T-helper 17 cell (primary cell): ENCODE results near the gene TLCD2. TPM values are rescaled to one million over a fixed set of nuclear protein-coding genes. Genes with fewer than 3 reads are reported as not detected.

Experiments used
- ATAC-seq: fragments of 150-1000 bp; cut with Tn5 transposase; 2 replicates; pipeline ENCODE4 v1.10.0; 2021; ENCODE audit warnings: mild to moderate bottlenecking, moderate library complexity
- DNase-seq, 3 donors: peaks; one replicate each; pipeline versions ENCODE4 v3.0.0 to v3.0.0-alpha.2; 2020 to 2021
- H3K9me3 ChIP-seq: one replicate; pipeline ENCODE4 v1.7.0; 2013; ENCODE audit warnings: low read length, mild to moderate bottlenecking; ENCODE audit not compliant: control insufficient read depth, poor library complexity, severe bottlenecking
- H3K27ac Mint-ChIP-seq: one replicate; pipeline ENCODE4 v1.8.0; 2022; ENCODE audit warnings: mild to moderate bottlenecking, moderate library complexity, mixed read lengths
- H3K27me3 Mint-ChIP-seq: one replicate; pipeline ENCODE4 v1.8.0; 2022; ENCODE audit warnings: mixed read lengths
- H3K36me3 Mint-ChIP-seq: one replicate; pipeline ENCODE4 v1.8.0; 2022; ENCODE audit warnings: low read depth, mixed read lengths
- H3K4me1 Mint-ChIP-seq: one replicate; pipeline ENCODE4 v1.8.0; 2022; ENCODE audit warnings: mild to moderate bottlenecking, mixed read lengths
- H3K4me3 Mint-ChIP-seq: one replicate; pipeline ENCODE4 v1.8.0; 2022; ENCODE audit warnings: mild to moderate bottlenecking, moderate library complexity, mixed read lengths
- total RNA-seq, 4 donors: library from RNA in 2 of 4; stranded (reverse) in 2 of 4; gene quantifications; one replicate each; pipeline ENCODE4 v1.2.3 and lab custom pipeline; 2022 to 2026

TLCD2 gene, protein sequence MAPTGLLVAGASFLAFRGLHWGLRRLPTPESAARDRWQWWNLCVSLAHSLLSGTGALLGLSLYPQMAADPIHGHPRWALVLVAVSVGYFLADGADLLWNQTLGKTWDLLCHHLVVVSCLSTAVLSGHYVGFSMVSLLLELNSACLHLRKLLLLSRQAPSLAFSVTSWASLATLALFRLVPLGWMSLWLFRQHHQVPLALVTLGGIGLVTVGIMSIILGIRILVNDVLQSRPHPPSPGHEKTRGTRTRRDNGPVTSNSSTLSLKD
- total RNA-seq (1 to 10 TPM in 1 of 2 donors, under 1 TPM in 1; 0.26 to 1.4 TPM), total RNA-seq (lab: John Stamatoyannopoulos, UW) (2.9 to 3.4 reads per million in 2 donors)

DNA sequence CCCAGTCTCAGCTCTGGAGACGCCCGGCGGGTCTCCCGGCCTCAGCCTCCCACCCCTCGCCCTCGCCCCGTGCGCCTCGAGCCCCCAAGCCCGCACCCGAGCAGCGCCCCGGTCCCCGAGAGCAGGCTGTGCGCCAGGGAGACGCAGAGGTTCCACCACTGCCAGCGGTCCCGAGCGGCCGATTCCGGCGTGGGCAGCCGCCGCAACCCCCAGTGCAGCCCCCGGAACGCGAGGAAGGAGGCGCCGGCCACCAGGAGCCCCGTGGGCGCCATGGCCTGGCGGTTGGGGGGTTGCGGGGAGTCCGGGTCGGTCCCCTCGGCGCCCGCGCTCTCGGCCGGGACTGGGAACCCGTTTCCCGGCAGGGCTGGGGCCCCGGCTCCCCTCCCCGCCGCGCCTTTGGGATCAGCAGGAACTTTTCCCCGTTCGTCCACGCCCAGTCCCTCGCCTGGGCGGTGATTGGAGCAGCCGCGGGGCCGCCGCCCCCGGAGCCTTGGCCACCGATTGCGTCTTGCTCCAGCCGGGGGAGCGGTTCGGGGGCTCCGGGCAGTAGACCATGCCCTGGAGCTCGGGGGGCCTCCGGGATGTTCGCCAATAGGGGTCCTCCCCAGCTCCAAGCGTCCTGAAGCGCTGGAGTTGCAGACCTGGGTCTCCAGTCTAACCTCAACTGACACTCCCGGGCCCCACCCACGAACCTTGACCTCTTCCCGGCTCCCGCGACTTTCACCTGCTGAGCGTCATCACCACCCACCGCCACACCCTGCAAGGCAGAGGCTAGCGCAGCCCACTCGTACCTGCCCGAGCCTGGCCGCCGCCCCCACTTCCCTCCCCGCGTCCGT, at the start of gene TLCD2:
Gene TLCD2, minus strand, starts transcription at position 407 of the 836 bp plus-strand sequence. Its CDS starts 135 bp downstream, at position 272.
- H3K9me3 ChIP-seq = no peaks in the 10 kb centered on the region
- peaks cover under 1% of the 10 kb centered on the region for H3K36me3 Mint-ChIP-seq
- peaks cover 5% of the 10 kb centered on the region for H3K27me3 Mint-ChIP-seq
- H3K27ac Mint-ChIP-seq = peak within 1 kb of the TSS; percentile 67
- no peak for DNase-seq
- peak; percentile 16 for ATAC-seq
- H3K4me3 Mint-ChIP-seq = peak within 1 kb of the TSS; percentile 87
- H3K4me1 Mint-ChIP-seq = peaks cover 23% of the 10 kb centered on the region

DNA sequence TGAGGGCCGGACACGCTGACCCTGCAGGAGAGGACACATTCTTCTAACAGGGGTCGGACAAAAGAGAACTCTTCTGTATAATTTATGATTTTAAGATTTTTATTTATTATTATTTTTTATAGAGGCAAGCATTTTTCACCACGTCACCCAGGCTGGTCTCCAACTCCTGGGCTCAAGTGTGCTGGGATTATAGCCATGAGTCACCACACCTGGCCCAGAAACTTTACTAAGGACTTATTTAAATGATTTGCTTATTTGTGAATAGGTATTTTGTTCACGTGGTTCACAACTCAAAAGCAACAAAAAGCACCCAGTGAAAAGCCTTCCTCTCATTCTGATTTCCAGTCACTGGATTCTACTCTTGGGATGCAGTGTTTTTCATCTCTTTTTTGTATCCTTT, 49.4 kb upstream of the TLCD2 start:
- H3K27me3 Mint-ChIP-seq = no peaks in the 10 kb centered on the region
- H3K27ac Mint-ChIP-seq = no peak overlapping the region
- H3K9me3 ChIP-seq = no peaks in the 10 kb centered on the region
- peaks cover 25% of the 10 kb centered on the region for H3K4me1 Mint-ChIP-seq
- no peaks in the 10 kb centered on the region for H3K36me3 Mint-ChIP-seq
- H3K4me3 Mint-ChIP-seq = no peak overlapping the region
- no peak for DNase-seq
- no peak for ATAC-seq

GRCh38 chr17:1758807-1759206, 48.6 kb upstream of the TLCD2 start:
- no peaks in the 10 kb centered on the region for H3K27me3 Mint-ChIP-seq
- DNase-seq (no peak), ATAC-seq (no peak)
- peaks cover 18% of the 10 kb centered on the region for H3K4me1 Mint-ChIP-seq
- H3K36me3 Mint-ChIP-seq = no peaks in the 10 kb centered on the region
- no peaks in the 10 kb centered on the region for H3K9me3 ChIP-seq
- H3K27ac Mint-ChIP-seq = peak overlapping the region; percentile 74
- no peak overlapping the region for H3K4me3 Mint-ChIP-seq

GRCh38 chr17:1755827-1756262, 45.7 kb upstream of the TLCD2 start:
- H3K9me3 ChIP-seq = no peaks in the 10 kb centered on the region
- Mint-ChIP-seq H3K36me3 (no peaks in the 10 kb centered on the region), H3K4me3 (peak overlapping the region; percentile 50), H3K27me3 (no peaks in the 10 kb centered on the region), H3K27ac (no peak overlapping the region), H3K4me1 (peaks cover 3% of the 10 kb centered on the region)
- ATAC-seq (no peak), DNase-seq (no peak)

GRCh38 chr17:1755252-1755826, 45.2 kb upstream of the TLCD2 start:
- DNase-seq (no peak), ATAC-seq (no peak)
- H3K36me3 Mint-ChIP-seq = no peaks in the 10 kb centered on the region
- H3K27me3 Mint-ChIP-seq = no peaks in the 10 kb centered on the region
- peak overlapping the region; percentile 50 for H3K4me3 Mint-ChIP-seq
- no peaks in the 10 kb centered on the region for H3K9me3 ChIP-seq
- peaks cover 3% of the 10 kb centered on the region for H3K4me1 Mint-ChIP-seq
- no peak overlapping the region for H3K27ac Mint-ChIP-seq

DNA sequence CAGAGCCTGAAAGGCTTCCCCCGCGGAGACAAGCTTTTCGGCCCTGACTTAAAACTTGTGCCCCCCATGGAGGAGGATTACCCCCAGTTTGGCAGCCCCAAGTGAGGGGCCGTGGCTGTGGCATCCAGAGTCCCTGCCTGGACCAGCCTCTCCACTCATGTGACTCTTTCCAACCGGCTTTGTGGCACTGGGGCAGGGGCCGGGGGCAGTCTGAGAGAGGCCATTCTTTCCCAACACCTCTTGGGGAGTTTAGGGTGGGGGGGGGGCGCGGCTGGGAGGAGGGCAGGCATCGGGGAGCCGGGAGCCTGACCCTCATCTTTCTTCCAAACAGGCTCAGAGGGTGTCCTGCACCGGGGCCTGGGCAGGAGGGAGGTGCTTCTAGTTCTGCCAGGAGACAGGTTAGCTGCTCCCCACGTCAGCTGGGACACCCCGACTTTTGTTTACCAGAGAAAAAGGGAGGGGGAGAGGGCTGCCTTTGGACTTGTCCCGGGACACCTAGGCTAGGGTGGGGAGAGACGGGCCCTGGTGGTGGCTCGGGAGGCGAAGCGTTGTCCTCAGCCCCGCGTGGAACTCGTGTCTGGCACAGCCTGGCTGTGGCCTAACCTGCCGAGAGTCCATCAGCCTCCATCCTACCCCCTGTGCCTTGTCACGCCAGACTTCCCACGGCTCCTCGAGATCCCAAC, 44.4 kb upstream of the TLCD2 start:
- H3K9me3 ChIP-seq = no peaks in the 10 kb centered on the region
- no peak overlapping the region for H3K4me3 Mint-ChIP-seq
- ATAC-seq (no peak), DNase-seq (no peak)
- H3K36me3 Mint-ChIP-seq = no peaks in the 10 kb centered on the region
- no peaks in the 10 kb centered on the region for H3K27me3 Mint-ChIP-seq
- peaks cover 3% of the 10 kb centered on the region for H3K4me1 Mint-ChIP-seq
- no peak overlapping the region for H3K27ac Mint-ChIP-seq

GRCh38 chr17:1753767-1754429, 43.7 kb upstream of the TLCD2 start:
- DNase-seq = no peak
- no peak for ATAC-seq
- H3K9me3 ChIP-seq = no peaks in the 10 kb centered on the region
- Mint-ChIP-seq H3K27me3 (no peaks in the 10 kb centered on the region), H3K4me3 (no peak overlapping the region), H3K4me1 (peaks cover 3% of the 10 kb centered on the region), H3K36me3 (no peaks in the 10 kb centered on the region), H3K27ac (no peak overlapping the region)

DNA sequence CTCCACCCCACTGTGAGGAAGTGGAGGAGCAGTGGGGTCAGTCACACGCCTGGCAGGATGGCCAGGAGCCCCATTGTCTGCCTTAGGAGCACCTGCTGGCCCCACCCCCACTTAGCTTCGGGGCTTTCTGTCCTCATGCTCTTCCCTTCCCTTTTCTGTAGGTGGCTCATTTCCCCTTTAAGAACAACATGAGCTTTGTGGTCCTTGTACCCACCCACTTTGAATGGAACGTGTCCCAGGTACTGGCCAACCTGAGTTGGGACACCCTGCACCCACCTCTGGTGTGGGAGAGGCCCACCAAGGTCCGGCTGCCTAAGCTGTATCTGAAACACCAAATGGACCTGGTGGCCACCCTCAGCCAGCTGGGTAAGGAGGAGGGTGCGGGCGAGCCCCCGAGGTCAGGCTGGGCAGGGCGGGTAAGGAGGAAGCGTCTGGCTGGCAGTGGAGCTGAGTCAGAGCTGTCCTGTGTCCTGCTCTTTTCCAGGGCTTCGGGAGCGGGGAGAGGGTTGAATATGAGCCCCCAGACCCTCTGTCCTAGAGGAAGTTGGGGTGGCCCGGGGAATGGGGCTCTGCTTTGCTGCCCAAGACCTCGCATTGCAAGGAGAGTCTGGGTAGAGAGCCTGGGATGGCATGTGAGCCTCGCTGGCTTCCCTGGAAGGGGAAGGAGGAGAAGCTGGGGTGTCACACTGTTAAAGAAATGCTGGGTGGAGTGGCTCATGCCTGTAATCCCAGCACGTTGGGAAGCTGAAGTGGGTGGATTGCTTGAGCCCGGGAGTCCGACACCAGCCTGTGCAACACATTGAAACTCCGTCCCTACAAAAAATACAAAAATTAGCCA, 42.5 kb upstream of the TLCD2 start:
- Mint-ChIP-seq H3K27me3 (no peaks in the 10 kb centered on the region), H3K36me3 (no peaks in the 10 kb centered on the region), H3K27ac (no peak overlapping the region), H3K4me3 (no peak overlapping the region), H3K4me1 (peaks cover 3% of the 10 kb centered on the region)
- DNase-seq (no peak), ATAC-seq (no peak)
- no peaks in the 10 kb centered on the region for H3K9me3 ChIP-seq

DNA sequence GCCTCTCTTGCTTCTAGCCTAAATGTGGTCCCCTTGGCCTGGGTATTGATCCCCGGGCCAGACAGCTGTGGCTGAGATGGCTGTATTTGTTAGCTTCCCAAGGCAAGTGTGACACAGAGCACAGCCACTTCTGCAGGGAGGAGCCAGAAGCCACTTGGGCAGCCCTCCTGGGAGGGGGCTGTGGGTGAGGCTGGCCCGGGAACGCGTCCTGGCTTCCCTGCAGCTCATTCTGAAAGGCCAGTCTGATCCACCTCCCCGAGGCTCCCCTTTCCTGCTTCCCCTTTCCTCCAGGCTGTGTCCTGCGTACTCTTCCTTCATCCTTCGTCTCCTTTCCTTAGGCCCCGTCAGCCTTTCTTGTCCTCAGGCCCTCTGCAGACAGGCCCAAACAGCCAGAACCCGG, 40.5 kb upstream of the TLCD2 start:
- no peaks in the 10 kb centered on the region for H3K27me3 Mint-ChIP-seq
- no peak overlapping the region for H3K27ac Mint-ChIP-seq
- ATAC-seq = no peak
- DNase-seq = no peak
- H3K4me1 Mint-ChIP-seq = no peaks in the 10 kb centered on the region
- no peaks in the 10 kb centered on the region for H3K36me3 Mint-ChIP-seq
- H3K9me3 ChIP-seq = no peaks in the 10 kb centered on the region
- H3K4me3 Mint-ChIP-seq = no peak overlapping the region

DNA sequence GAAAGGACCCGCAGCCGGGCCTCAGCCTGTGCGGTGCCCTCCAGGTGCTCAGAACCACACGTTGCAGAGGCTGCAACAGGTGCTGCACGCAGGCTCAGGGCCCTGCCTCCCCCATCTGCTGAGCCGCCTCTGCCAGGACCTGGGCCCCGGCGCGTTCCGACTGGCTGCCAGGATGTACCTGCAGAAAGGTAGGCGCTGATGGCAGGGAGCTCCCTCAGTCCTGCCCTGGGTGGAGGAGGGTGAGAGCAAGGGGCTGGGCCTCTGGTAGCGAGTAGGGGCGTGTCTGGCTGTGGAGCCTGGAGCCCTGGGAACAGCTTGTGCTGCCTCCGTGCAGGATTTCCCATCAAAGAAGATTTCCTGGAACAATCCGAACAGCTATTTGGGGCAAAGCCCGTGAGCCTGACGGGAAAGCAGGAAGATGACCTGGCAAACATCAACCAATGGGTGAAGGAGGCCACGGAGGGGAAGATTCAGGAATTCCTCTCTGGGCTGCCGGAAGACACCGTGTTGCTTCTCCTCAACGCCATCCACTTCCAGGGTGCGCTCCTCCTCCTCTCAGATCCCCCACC, 36.9 kb upstream of the TLCD2 start:
- no peaks in the 10 kb centered on the region for H3K27me3 Mint-ChIP-seq
- no peak for ATAC-seq
- H3K9me3 ChIP-seq = no peaks in the 10 kb centered on the region
- no peak overlapping the region for H3K27ac Mint-ChIP-seq
- no peaks in the 10 kb centered on the region for H3K4me1 Mint-ChIP-seq
- DNase-seq = no peak
- no peaks in the 10 kb centered on the region for H3K36me3 Mint-ChIP-seq
- no peak overlapping the region for H3K4me3 Mint-ChIP-seq

DNA sequence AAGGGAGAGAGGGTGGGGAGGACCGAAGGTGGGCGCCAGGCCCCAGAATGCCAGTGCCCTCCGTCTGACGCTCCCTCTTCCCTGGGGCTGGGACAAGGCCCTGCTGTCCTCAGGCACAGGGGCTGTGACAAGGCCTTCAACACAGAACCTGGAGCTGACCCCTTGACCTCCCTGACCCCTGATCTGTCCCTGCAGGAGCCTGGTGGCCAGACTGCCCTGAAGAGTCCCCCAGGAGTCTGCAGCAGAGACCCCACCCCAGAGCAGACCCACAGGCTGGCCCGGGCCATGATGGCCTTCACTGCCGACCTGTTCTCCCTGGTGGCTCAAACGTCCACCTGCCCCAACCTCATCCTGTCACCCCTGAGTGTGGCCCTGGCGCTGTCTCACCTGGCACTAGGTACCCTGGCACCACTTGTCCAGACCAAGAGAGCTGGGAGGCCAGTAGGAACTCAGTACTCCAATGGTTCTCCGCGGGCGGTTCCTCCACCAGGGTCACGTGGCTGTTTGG, 35.4 kb upstream of the TLCD2 start:
- no peaks in the 10 kb centered on the region for H3K36me3 Mint-ChIP-seq
- H3K27me3 Mint-ChIP-seq = no peaks in the 10 kb centered on the region
- H3K9me3 ChIP-seq = no peaks in the 10 kb centered on the region
- H3K27ac Mint-ChIP-seq = no peak overlapping the region
- DNase-seq (no peak), ATAC-seq (no peak)
- H3K4me1 Mint-ChIP-seq = no peaks in the 10 kb centered on the region
- H3K4me3 Mint-ChIP-seq = no peak overlapping the region
